ENCODE results near the gene KIAA1755. TPM values are rescaled to one million over a fixed set of nuclear protein-coding genes. Genes with fewer than 3 reads are reported as not detected.
A peak's percentile ranks its signal among the peaks of the same experiment; 100 is the strongest.

KIAA1755 gene
- total RNA-seq, 4 donors from 2014 or later, result 0.17 to 0.88 (median 0.46) TPM; not detected in 1

DNA sequence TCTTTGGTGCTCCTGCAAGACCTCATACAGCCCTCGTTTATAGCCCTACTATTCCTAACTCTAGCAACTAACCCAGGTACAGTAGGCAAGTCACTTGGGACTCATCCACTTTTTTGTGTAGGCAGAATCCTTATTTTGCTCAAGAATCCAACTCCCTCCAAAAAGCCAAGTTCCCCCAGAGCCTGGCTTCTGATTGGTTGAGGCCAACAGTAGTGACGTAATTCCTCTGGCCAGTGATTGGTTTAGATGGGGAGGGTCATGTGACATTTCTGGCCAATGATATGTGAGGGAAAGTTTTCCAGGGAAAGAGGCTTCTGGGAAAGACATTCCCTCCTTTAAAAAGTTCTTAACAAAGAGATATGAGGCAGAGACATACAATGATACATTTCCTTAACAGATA is 32.1 kb downstream of the KIAA1755 start:
- no peak for DNase-seq (ENCODE audit: low spot score in 2 of 2)
- intact Hi-C loops (cut with DNase I; ENCODE audit: low total_unique reads), result loop anchor here (10.0 kb wide), 1 partner anchor 86 kb away; no protein-coding TSS in a partner anchor
- WGBS, 2 donors, result 69 to 83% methylated on average over 2 of the region's 2 CpGs

DNA sequence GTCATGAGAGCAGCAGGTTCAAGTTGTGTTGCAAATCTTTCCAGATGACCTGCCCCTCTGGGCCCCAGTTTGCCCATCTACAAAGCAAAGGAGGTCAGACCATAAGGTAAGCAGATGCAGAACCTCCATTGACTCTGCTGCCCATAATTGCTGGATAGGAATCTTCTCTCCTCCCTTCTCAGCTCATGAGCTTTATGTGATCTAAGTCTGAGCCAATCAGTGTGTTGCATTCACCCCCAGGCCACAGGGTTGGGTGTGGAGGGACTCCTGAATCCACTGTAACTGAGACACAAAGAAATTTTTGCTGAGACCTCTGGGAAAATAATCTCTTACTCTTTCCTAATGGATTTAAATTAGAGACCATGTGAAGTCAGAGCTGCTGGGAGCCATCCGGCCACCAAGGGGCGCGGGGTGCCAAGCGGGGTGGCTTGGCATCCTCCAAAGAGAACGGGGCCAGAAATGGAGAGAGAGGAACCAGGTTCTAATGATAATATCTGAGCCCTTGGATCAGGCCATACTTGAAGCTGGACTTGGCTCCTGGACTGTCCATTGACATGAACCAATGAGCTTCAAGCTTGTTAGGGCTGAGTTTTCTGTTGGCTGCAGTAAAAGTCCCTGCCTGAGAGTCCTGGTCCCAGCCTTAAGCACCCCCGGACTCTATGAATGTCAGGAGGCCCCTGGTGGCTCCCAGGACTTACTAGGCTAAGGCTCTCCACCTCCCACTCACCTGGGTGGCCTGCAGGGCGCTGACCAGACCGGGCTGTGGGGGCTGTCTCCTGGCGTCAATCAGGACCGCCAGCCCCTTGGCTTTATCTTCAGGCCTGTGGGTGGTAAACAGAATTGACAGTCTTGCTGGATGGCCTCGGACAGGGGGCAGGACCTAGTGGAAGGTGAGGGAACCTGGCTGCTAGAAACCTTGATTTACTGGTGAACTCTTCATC is 32.8 kb downstream of the KIAA1755 start:
- no peak overlapping the region for H3K4me3 ChIP-seq (ENCODE audit: low read depth, poor library complexity, severe bottlenecking)
- DNase-seq (ENCODE audit: low spot score in 2 of 2), result peak in 1 of 2 donors; percentile 68
- intact Hi-C loops (cut with DNase I; ENCODE audit: low total_unique reads), result loop anchor here (10.0 kb wide), 1 partner anchor 87 kb away; no protein-coding TSS in a partner anchor
- WGBS, 2 donors, result 93 to 94% methylated on average over 7 to 11 of the region's 11 CpGs
- TF ChIP-seq POLR2A (IDR thresholded peaks at IDR 0.05), result no peak
- TF ChIP-seq, protein P1, sequence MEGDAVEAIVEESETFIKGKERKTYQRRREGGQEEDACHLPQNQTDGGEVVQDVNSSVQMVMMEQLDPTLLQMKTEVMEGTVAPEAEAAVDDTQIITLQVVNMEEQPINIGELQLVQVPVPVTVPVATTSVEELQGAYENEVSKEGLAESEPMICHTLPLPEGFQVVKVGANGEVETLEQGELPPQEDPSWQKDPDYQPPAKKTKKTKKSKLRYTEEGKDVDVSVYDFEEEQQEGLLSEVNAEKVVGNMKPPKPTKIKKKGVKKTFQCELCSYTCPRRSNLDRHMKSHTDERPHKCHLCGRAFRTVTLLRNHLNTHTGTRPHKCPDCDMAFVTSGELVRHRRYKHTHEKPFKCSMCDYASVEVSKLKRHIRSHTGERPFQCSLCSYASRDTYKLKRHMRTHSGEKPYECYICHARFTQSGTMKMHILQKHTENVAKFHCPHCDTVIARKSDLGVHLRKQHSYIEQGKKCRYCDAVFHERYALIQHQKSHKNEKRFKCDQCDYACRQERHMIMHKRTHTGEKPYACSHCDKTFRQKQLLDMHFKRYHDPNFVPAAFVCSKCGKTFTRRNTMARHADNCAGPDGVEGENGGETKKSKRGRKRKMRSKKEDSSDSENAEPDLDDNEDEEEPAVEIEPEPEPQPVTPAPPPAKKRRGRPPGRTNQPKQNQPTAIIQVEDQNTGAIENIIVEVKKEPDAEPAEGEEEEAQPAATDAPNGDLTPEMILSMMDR (IDR thresholded peaks at IDR 0.05), result no peak

More for the DNA sequence above, 32.1 kb downstream of the KIAA1755 start:
- no peak overlapping the region for H3K4me3 ChIP-seq (ENCODE audit: low read depth, poor library complexity, severe bottlenecking)
- TF ChIP-seq POLR2A (IDR thresholded peaks at IDR 0.05), result no peak
- TF ChIP-seq, protein P1 (IDR thresholded peaks at IDR 0.05), result no peak

DNA sequence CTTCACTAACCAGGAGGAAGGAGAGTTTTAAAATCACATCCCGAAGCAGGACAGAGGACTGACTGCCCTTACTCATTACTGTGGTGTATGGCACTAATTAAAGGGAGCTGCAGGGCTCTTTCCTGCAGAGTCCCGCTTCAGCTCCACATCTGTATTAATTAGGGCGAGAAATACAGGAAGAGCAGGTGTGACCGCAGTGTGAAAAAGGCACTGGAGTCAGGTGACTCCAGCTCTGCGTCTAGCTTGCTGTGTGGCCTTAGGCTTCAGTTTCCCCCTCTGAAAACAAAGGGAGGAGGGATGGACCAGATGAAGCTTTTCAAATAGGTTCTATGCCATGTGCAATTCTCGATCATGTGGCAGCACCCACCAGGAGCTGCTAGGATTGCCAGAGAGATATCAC is 34.0 kb downstream of the KIAA1755 start:
- DNase-seq (ENCODE audit: low spot score in 2 of 2), result no peak
- no peak for TF ChIP-seq POLR2A (IDR thresholded peaks at IDR 0.05)
- TF ChIP-seq, protein P1 (IDR thresholded peaks at IDR 0.05), result no peak
- 39 to 47% methylated on average over 6 of the region's 6 CpGs for WGBS, 2 donors
- intact Hi-C loops (cut with DNase I; ENCODE audit: low total_unique reads), result loop anchor here (10.0 kb wide), 1 partner anchor 88 kb away; no protein-coding TSS in a partner anchor
- H3K4me3 ChIP-seq (ENCODE audit: low read depth, poor library complexity, severe bottlenecking), result no peak overlapping the region

DNA sequence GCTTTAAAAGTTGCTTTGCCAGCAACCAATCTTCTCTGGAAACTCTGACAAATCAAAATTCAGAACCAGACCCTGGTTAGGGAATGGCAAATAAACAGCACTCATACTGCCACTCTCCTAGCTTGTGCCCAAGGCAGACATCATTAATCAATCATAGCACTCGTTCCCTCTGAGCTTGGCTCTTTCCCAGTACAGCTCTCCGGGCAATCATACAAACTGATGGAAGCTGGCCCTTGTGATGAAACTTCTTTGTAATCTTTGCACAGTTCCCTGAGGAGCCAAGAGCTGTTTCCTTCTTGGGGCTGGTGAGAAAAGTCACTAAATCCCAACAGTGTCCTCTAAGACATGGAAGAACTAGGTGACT is 34.7 kb downstream of the KIAA1755 start:
- WGBS, 2 donors, result 22 to 32% methylated on average over 2 of the region's 2 CpGs
- TF ChIP-seq, protein P1 (IDR thresholded peaks at IDR 0.05), result no peak
- H3K4me3 ChIP-seq (ENCODE audit: low read depth, poor library complexity, severe bottlenecking), result no peak overlapping the region
- no peak for DNase-seq (ENCODE audit: low spot score in 2 of 2)
- intact Hi-C loops (cut with DNase I; ENCODE audit: low total_unique reads), result loop anchor here (10.0 kb wide), 1 partner anchor 89 kb away; no protein-coding TSS in a partner anchor

DNA sequence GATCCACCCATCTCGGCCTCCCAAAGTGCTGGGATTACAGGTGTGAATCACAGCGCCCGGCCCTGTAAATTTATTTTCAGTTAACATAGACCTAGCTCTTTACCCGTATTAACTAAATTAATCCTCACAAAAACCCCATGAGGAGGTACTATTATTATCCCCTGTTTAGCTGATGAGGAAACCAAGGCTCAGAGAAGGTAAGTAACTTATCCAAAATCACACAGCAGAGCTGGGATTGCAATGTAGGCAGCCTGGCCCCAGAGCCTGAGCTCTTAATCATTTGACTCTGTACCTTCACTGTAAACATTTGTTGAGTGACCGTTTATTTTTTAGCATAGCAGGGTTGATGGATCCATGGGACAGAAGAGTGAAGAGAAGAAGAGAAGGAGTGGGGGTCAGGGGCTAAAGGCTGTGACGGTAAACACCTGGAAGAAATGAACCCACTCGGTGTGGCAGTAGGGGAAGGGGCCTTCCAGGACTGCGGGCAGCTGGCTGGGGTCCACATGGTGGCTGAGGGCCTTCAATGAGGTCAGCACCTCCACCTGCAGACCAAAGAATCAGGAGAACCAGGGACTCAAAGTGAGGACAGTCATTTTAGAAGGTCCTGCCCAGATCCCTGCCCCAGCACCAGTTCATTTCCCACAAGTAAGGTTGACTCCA is 35.2 kb downstream of the KIAA1755 start:
- no peak overlapping the region for H3K4me3 ChIP-seq (ENCODE audit: low read depth, poor library complexity, severe bottlenecking)
- 90 to 91% methylated on average over 8 of the region's 8 CpGs for WGBS, 2 donors
- intact Hi-C loops (cut with DNase I; ENCODE audit: low total_unique reads), result loop anchor here (10.0 kb wide), 1 partner anchor 89 kb away; no protein-coding TSS in a partner anchor
- DNase-seq (ENCODE audit: low spot score in 2 of 2), result no peak
- TF ChIP-seq, protein P1 (IDR thresholded peaks at IDR 0.05), result no peak
- TF ChIP-seq POLR2A (IDR thresholded peaks at IDR 0.05), result no peak
